GM18508 (cell line): ENCODE data around the gene CPAMD8.
"Not testable (repeated sequence)": the region's sequence is repeated elsewhere in the genome, so short reads cannot be mapped to it uniquely, and the experiment has no call there.

Experiments
- ATAC-seq: cut with Tn5 transposase; IDR thresholded peaks from one replicate; pipeline ENCODE4 v1.9.1; 2021; ENCODE audit warnings: moderate number of reproducible peaks; ENCODE audit not compliant: insufficient read depth, unreplicated experiment

CPAMD8 gene

DNA sequence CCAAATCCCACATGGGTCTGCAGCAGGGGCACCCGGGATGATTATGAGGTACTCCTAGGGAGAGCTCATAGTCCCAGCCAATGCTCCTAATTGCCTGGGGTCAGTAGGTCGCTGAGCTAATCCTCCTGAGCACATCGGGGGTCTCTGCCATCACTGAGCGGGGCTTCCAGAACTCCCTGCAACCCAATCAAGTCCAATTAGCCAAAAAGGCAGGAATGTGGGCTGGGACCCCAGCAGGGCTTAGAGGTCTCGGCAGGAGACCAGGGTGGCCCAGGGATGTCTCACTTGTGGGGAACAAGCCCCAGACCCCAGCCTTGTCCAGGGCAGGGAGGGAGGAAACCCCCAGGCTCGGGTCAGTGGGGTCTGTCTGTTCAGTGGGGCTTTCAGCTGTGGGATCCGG is 17.1 kb upstream of the CPAMD8 start:
- no peak for ATAC-seq

DNA sequence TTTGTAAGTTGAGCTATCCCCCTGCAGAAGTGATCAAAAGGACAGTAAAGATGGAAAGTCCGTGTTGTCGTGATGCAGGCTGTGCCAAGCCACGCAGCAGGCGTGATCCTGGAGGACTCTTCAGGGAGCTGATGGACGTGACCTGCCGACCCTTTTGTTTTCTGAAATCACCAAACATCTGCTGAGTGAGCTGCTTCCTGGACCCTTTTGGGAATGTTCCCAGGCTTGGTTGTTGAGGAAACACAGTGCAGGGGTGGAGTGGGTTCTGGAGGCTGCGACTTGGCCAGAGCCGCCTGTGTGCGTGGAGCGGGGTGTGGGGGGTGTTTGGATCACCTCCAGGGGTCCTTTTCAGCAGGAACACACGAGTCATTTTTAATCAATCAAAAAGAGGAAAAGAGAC is 15.4 kb upstream of the CPAMD8 start:
- no peak for ATAC-seq

DNA sequence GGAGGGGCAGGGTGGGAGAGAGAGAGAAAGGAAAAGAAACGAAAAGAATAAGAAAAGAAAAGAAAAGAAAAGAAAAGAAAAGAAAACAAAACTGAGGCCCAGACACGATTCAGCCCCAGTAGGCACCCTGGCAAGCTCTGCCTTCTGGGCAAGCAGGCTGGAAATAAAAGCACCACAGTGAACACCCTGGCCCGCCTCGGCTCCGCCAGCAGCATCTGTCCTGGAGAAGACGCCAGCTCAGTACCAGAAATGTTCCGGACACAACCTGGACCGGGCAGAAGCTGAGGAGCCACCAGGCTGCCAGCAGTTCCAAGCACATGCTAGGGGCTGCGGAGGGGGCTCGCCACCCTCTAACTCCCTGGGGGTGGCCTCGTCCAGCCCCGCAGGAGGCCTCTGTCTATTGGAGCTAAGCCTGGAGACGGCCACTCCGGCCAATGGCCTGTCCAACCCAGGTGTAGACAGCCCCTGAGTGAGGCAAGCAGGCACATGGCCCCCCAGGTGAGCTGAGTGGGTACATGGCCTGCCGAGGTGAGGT is 11.4 kb upstream of the CPAMD8 start:
- no peak for ATAC-seq

DNA sequence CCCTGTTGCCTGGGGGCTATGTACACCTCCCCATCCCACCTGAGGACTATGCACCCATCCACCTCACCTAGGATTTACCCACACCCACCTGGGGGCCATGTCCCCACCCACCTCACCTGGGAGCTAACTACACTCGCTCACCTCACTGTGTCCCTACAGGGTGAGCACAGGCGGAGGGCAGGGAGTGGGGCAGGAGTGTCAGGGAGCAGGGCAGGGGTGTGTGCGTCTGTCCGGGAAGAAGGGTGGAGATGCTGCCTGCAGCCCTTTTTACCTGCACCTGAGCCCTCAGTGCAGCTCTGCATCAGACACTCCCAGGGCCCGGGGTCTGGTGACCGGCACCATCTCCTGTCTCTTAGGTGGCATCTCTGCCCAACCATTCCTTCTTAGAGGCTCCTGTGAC is 10.6 kb upstream of the CPAMD8 start:
- no peak for ATAC-seq

DNA sequence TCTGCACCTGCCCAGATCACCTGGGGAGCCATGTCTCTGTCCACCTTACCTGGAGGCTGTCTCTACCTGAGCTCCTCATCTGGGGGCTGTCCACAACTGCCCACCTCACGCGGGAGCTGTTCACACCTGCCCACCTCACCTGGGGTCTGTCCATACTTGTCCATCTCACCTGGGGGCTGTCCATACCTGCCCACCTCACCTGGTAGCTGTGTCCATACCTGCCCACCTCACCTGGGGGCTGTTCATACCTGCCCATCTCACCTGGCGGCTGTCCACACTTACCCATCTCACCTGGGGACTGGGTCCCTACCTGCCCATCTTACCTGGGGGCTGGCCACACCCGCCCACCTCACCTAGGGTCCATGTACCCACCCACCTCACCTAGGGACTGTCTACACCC is 10.0 kb upstream of the CPAMD8 start:
- ATAC-seq: no peak

DNA sequence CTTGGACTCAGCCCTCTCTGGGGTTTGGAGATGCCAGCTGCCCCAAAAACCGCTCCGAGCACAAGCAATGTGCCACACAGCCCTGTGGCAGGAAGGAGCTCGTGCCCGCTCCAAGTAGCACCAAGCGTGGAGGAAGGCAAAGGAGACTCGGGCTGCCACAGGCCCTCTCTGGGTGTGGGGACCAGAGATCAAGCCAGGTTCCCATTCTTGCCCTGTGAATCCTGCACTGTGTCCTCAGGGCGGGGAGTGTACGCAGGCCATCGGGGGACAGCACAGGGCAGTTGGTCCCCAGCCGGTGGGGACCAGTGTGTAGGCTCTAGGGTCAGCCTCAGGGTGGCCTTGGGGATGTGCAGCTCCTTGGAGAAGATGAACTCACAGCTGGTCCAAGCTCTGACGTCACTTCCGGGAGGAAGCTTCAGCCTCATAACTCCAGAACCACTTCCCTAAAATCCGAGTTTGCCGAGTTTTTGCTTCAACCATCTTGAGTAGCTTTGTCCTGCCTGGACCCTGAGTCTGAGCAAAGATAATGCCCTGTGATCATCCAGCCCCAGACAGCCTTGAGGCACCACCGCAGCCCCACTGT is 9.3 kb upstream of the CPAMD8 start:
- no peak for ATAC-seq

DNA sequence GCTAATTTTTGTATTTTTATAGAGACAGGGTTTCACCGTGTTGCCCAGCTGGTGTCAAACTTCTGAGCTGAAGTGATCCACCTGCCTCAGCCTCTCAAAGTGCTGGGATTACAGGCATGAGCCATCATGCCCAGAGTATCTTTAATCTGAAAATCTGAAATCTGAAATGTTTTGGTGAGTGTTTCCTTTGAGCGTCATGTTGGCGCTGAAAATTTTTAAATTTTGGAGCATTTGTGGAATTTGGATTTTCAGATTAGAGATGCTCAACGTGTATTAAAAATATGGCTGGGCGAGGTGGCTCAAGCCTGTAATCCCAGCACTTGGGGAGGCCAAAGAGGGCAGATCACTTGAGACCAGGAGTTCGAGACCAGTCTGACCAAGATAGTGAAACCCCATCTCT is 5.1 kb upstream of the CPAMD8 start:
- ATAC-seq: no peak

DNA sequence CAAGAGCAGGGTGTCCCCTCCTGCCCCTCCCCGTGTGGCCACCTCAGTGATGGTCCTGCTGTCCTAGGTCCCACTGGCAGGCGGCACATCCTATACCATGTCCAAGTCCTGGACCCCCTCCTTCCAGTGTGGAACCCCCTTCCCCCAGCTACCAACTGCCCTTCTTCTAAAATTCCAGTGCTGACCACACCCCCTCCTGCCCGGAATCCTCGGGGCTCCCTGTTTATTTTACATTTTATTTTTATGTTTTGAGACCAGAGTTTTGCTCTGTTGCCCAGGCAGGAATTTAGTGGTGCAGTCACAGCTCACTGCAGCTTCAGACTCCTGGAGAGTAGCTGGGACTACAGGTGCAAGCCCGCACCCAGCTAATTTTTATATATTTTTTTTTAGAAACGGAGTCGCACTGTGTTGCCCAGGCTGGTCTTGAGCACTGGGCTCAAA is 945 bp upstream of the CPAMD8 start:
- ATAC-seq: no peak

DNA sequence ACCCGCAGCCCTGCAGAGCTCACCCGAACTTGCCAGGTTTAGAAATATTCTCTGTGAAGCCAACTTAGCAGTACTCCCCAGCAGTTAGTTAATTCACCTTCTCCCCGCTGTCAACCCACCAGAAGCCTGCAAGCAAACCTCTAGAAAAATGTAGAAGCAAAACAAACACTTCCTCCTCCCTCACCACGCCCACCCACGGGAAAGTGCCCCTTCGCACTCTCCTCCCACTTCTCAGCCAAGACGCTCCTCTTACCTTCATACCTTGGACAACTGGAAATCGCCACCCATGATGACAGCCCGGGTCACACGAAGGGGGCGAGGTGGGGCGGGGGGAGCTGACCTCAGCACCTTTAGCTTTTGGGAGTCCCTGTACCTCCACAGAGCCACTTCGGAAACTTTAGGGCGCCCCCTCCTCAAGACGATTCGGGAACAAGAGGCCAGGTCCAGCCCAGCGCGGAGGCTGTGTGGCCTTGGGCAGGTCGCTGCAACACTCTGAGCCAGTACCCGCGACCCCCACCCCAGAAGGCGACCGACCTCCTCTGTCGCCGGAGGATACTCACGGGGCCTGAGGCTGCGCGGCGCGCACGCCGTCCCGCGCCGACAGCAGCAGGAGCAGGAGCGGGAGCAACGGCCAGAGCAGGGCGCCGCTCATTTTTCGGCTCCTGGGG is 485 bp downstream of the CPAMD8 start:
- no peak for ATAC-seq

DNA sequence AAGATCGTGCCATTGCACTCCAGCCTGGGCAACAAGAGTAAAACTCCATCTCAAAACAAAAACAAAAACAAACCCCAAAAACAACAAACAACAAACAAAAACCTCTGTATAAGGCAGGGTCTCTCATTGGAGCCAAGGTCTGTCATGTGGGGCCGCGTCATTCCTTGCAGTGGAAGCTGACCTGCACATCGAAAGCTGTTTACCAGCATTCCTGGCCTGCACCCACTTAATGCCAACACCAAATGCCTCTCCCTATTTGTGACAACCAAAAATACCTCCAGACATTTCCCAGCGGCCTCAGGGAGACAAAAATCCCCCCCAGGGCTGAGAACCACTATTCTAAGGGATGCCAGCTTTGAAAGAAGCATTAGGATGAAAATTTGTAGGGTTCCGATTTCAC is 1.2 kb downstream of the CPAMD8 start:
- no peak for ATAC-seq

DNA sequence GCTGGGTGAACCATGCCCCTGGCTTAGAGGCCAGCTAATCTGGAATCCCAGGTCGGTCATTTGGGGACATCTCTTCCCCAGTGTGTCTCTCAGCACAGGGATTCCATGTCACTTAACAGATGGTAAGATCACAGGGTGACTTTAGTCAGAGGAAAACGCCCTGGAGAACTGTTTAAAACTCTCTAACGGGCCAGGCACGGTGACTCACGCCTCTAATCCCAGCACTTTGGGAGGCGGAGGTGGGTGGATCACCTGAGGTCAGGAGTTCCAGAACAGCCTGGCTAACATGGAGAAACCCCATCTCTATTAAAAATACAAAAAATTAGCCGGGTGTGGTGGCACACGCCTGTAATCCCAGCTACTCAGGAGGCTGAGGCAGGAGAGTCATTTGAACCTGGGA is 1.7 kb downstream of the CPAMD8 start:
- ATAC-seq: not testable (repeated sequence)

DNA sequence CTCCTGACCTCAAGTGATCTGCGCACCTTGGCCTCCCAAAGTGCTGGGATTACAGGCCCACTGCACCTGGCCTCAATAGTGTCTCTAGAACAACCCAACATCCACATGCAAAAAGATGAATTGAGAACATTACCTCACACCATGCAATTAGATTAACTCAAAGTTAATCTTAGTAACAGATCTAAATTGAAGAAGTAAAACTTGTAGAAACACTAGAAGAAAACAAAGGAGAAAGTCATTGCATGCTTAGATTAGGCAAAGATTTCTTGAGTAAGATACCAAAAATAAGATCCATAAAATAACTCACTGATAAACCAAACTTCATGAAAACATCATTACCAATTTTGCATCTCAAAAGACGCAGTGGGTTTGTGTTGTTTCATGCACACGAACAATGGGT is 2.8 kb downstream of the CPAMD8 start:
- no peak for ATAC-seq

DNA sequence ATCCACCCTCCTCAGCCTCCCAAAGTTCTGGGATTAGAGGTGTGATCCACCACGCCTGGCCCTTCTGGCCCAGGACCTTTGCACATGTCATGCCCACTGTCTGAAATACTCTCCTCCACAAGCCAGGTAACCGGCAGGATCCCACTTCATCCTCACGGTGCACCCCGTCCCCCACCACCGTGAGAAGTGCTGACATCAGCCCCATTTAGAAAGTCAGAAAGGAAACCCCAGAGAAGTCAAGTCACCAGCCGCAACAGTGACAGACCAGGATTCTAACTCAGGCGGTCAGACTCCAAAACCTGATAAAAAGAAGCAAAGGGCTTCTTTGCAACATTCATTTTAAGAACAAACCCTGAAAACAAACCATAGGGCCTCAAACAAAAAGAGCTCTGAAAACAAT is 3.9 kb downstream of the CPAMD8 start:
- ATAC-seq: no peak

DNA sequence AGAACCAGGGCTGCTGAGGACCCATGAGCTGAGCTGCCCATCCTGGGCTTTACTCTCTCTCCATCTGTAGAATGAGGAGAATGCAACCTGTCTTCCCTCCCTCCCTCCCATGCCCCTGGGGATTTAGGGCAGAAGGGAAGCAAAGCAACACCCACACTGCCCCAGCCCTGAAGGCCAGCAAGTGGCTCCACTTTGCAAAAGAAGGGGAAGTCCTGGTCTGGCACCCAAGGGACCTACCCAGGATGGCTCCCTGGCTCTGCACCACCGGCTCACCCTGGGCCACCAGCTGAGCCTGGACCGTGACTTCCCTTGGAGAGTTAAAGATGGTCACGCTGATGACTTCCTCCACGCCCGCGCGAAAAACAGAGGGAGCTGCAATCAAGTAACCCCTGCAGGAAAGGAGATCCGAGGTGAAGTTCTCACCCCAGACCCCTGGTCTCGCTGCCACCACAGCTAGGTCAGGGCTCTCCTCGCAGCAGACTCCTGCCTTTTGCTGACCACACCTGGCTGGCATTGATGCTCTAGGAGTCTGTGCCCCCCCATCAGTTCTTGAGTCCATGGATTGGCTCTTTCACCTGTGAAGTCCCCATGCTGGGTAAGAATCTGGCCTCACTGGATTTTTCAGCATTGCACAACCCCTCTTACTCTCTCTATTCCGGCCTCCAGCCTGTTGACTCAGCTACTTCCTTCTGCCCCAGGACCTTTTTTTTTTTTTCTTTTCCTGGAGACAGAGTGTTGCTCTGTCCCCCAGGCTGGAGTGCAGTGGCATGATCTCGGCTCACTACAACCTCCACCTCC is 4.6 kb downstream of the CPAMD8 start:
- ATAC-seq: no peak

DNA sequence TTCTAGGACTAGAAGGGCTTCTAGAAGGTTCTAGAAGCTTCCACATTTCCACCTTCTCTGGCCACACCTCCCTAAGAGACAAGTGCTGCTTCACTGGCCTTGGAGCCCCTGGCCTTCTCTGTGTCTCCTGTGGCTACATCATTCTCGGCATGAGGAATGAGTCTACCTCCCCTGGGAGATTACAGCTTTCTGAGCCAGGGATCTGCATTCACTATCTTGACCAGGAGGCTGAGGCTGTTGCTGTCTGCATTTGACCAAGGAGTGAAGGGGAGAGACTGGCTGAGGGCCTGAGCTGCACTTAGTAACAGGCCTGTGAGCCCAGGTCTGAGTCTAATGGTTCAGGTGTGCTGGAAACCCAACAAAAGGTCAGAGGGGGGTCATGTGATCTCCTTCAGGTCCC is 5.3 kb downstream of the CPAMD8 start:
- ATAC-seq: no peak

DNA sequence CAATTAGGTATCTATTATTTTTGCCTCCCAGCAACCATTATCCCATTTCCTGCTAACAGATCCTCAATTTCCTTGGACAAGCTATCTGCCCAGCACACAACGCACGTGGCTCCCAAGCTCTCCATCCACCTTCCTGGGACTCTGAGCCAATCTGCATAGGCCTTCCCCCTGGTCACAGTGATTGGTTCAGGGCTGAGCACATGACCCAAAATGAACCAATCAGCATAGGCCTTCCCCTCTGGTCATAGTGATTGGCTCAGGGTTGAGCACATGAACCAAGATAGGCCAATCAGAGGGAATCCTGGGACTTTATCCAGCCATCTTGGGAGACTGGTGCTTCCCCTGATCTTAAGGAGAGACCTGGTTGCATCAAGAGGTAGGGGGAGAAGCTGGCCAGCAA is 5.8 kb downstream of the CPAMD8 start:
- ATAC-seq: no peak

DNA sequence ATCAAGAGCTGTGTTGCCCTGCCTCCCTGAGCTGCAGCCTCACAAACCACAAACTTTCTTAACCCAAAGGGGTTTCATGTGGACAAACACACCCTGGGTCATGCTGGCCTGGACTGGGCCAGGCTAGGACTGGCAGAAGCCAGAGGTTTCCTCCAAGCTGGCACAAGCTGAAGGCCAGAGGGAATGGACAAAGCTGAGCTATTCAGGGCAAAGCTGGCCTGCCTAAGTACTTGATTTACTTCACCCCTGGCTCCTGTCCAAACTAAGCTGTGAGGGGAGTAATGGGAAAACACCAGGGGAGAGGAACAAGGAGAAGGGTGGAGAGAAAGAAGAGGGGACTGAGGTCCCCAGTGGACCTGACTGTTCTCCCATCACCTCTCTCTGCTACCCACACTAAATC is 6.2 kb downstream of the CPAMD8 start:
- ATAC-seq: no peak

DNA sequence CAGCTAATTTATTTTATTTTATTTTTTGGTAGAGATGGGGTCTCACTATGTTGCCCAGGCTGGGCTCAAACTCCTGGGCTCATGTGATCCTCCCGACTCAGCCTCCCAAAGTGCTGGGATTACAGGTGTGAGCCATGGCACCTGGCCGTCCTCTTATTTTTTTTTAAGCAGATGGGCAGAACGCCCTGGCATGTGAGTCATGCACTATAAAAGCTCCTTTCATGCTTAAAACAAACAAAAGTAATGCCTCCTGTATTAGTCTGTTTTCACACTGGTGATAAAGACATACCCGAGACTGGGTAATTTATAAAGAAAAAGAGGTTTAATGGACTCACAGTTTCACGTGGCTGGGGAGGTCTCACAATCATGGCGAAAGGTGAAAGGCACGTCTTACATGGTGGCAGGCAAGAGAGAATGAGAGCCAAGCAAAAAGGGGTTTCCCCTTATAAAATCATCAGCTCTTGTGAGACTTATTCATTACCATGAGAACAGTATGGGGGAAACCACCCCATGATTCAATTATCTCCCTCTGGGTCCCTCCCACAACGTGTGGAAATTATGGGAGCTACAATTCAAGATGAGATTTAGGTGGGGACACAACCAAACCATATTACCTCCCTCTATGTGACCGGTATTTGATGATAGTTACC is 12.3 kb downstream of the CPAMD8 start:
- not testable (repeated sequence) for ATAC-seq

DNA sequence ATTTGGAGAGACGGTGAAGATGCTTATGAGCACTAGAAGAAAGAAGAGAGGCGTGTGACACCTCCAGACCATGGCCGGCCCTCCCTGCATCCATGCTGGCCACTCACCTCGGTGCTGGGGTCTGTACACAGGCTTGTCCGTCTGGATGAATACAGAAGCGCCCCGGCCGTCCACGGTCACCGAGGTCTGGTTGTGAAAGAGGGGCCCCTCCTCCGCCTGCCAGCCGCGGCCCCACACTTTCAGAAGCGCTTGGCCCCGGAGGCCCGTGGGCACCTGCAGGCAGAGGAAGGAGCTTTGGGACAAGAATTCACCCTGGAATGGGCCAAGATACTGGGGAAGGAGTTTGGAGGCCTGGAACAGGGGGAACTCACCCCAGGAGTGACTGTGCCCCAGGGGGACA is 15.1 kb downstream of the CPAMD8 start:
- no peak for ATAC-seq

DNA sequence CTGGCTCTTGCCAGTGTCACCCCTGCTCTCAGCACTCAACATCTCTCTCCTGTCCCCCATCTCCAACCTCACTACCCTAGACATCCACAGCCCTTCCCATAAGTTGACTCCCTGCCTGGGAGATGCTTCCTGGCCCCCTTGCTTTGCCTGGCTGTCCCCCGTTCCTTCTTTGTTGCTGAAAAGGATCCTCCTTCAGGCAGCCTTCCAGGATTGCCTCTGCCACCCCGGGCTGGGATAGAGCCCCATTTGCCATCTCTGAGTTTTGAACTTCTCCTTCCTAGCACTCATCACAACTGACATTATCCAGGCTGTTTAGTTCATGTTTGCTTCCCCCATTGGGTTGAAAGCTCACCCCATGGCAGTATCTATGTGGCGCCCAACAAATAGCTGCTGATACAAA is 20.0 kb downstream of the CPAMD8 start:
- ATAC-seq: no peak

DNA sequence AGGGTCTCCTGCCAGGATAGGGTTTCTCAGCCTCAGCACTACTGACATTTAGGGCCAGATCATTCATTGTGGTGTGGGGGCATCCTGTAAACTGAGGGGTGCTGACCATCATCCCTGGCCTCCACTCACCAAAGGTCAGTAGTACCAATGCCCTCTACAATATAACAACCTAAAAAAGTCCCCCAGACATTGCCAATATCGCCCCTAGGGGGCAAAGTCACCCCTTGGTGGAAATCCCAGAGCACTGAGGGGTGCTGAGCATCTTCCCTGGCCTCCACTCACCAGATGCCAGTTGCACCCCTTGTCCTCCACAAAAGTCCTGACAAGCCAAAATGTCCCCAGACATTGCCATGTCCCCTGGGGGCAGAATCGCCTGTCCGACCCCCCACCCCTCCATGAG is 21.6 kb downstream of the CPAMD8 start:
- no peak for ATAC-seq
